ENCODE results near the gene KIF6. TPM values are rescaled to one million over a fixed set of nuclear protein-coding genes. Genes with fewer than 3 reads are reported as not detected.
"Not testable (repeated sequence)": the region's sequence is repeated elsewhere in the genome, so short reads cannot be mapped to it uniquely, and the experiment has no call there.

Gene KIF6
- total RNA-seq, 4 donors from 2014 or later, result 0.26 to 1.8 (median 1.6) TPM; not detected in 1

DNA sequence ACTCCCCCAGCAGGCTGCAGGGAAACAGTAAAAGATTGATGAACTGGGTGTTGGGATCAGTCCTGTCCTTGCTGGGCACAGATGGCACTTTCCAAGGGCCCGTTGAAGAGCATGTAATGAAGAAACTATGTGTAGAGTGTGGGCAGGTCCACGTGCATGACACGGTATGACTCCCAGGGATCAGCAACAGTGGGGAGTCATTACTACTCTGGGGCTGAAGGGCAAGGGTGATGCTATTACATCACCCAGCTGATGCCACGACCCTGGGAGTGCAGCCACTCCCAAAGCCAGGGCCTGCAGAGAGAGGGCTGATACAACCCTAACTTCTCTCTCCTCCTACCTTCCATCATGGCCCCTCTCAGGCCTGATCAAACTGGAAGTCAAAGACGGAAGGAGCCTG, 431.1 kb downstream of the KIF6 start:
- Histone ChIP-seq H3K9me3 (no peaks in the 10 kb centered on the region), H3K27me3 (no peaks in the 10 kb centered on the region), H3K4me3 (no peak overlapping the region), H3K4me1 (no peaks in the 10 kb centered on the region), H3K36me3 (no peaks in the 10 kb centered on the region), H3K27ac (no peak overlapping the region)
- intact Hi-C loops (cut with DNase I; ENCODE audit: low total_unique reads), result no loop called here
- TF ChIP-seq, protein P1, sequence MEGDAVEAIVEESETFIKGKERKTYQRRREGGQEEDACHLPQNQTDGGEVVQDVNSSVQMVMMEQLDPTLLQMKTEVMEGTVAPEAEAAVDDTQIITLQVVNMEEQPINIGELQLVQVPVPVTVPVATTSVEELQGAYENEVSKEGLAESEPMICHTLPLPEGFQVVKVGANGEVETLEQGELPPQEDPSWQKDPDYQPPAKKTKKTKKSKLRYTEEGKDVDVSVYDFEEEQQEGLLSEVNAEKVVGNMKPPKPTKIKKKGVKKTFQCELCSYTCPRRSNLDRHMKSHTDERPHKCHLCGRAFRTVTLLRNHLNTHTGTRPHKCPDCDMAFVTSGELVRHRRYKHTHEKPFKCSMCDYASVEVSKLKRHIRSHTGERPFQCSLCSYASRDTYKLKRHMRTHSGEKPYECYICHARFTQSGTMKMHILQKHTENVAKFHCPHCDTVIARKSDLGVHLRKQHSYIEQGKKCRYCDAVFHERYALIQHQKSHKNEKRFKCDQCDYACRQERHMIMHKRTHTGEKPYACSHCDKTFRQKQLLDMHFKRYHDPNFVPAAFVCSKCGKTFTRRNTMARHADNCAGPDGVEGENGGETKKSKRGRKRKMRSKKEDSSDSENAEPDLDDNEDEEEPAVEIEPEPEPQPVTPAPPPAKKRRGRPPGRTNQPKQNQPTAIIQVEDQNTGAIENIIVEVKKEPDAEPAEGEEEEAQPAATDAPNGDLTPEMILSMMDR (IDR thresholded peaks at IDR 0.05), result no peak
- no peak for TF ChIP-seq POLR2A (IDR thresholded peaks at IDR 0.05)
- no peak for DNase-seq

DNA sequence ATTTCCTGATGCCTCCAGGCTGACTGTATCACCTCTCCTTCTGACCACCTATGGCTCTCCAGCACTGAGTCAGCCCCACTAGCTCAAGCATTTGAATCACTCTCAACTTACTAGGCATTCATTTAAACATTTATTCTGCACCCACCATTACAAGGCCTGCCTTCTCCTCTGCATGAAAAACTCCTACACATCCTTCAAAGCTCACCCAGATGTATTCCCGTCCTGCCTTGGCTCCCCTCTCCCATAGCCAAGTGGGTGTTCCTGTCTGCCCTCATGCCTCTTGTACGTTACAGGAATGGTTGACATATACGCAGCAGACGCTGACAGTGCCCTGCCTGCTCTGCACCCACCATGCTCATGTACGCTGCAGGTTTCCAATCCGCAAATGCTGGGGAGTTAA, 432.6 kb downstream of the KIF6 start:
- H3K9me3 ChIP-seq, result no peaks in the 10 kb centered on the region
- no peak overlapping the region for H3K27ac ChIP-seq
- no peaks in the 10 kb centered on the region for H3K36me3 ChIP-seq
- H3K4me3 ChIP-seq, result no peak overlapping the region
- intact Hi-C loops (cut with DNase I; ENCODE audit: low total_unique reads), result no loop called here
- no peaks in the 10 kb centered on the region for H3K27me3 ChIP-seq
- no peak for DNase-seq
- TF ChIP-seq, protein P1 (IDR thresholded peaks at IDR 0.05), result no peak
- no peak for TF ChIP-seq POLR2A (IDR thresholded peaks at IDR 0.05)
- H3K4me1 ChIP-seq, result no peaks in the 10 kb centered on the region

DNA sequence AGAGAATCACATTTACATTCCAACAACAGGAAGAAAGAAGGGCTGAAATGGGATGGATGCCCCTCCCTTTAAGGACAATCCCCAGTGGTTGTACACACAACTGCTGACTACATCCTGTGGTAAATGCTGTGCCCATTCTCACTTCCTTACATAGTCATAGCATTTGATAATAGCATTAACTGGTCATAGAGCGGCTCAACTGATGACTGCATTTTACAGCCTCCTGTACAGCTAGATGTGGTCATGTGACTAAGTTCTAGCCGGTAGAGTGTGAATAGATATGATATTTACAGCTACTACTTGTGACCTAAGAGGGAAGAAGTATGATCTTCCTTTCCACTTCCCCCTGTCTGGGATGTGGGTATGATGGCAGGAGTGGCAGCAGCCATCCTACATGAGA, 435.7 kb downstream of the KIF6 start:
- H3K4me3 ChIP-seq, result no peak overlapping the region
- no peaks in the 10 kb centered on the region for H3K4me1 ChIP-seq
- no peaks in the 10 kb centered on the region for H3K36me3 ChIP-seq
- H3K27me3 ChIP-seq, result no peaks in the 10 kb centered on the region
- no peak for DNase-seq
- no peak overlapping the region for H3K27ac ChIP-seq
- no peak for TF ChIP-seq POLR2A (IDR thresholded peaks at IDR 0.05)
- TF ChIP-seq, protein P1 (IDR thresholded peaks at IDR 0.05), result no peak
- intact Hi-C loops (cut with DNase I; ENCODE audit: low total_unique reads), result no loop called here
- H3K9me3 ChIP-seq, result no peaks in the 10 kb centered on the region

DNA sequence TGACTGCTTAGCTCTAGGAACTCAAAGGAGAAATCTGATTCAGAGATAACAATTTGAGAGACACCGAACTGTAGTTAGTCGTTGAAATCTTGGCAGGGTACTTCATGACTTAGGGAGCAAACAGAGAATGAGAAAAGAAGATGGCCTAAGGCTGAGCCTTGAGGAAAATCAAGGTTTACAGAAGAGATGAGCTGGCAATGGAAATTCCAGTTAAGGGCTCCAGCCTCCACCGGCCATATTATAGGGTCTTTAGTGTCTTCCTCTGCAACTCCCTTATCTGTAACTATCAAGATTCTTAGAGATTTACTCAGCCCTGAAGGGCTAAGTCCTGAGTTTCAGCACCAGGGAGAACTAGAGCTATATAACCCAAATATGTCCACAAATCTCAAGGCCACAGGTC, 437.6 kb downstream of the KIF6 start:
- TF ChIP-seq, protein P1 (IDR thresholded peaks at IDR 0.05), result no peak
- no peak for TF ChIP-seq POLR2A (IDR thresholded peaks at IDR 0.05)
- intact Hi-C loops (cut with DNase I; ENCODE audit: low total_unique reads), result no loop called here
- H3K4me1 ChIP-seq, result no peaks in the 10 kb centered on the region

DNA sequence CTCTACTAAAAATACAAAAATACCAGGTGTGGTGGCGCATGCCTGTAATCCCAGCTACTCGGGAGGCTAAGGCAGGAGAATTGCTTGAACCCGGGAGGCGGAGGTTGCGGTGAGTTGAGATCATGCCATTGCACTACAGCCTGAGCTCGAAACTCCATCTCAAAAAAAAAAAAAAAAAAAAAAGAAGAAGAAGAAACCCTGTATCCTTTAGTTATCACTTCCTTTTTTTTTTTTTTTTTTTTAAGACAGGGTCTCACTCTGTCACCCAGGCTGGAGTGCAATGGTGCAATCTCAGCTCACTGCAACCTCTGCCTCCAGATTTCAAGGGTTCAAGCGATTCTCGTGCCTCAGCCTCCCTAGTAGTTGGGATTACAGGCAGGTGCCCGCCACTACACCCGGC, 438.6 kb downstream of the KIF6 start:
- H3K27me3 ChIP-seq; intact Hi-C loops (cut with DNase I; ENCODE audit: low total_unique reads); H3K27ac ChIP-seq; H3K4me3 ChIP-seq; H3K36me3 ChIP-seq; H3K9me3 ChIP-seq; DNase-seq; H3K4me1 ChIP-seq: not testable (repeated sequence)

More for the DNA sequence above, 437.6 kb downstream of the KIF6 start:
- Histone ChIP-seq H3K36me3 (no peaks in the 10 kb centered on the region), H3K27ac (no peak overlapping the region), H3K27me3 (no peaks in the 10 kb centered on the region), H3K9me3 (no peaks in the 10 kb centered on the region), H3K4me3 (no peak overlapping the region)
- DNase-seq, result no peak

DNA sequence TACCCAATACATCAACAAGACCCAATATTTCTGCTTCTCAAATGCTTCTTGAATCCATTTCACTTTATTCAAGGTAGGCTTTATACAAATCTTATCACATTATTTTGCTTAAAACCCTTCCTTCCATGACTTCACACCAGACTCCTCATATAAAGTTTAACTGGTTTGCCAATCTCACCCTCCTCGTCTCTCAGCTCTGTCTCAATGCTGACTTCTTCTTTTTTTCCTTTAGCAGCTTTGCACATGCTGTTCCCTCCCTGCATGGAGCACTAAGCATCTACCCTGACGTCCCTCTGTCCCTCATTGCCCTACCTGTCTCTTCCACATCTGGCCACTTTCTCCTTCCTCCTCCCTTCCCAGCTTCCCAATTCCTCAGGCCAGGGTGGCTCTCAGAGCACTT, 442.4 kb downstream of the KIF6 start:
- TF ChIP-seq POLR2A (IDR thresholded peaks at IDR 0.05), result no peak
- TF ChIP-seq, protein P1 (IDR thresholded peaks at IDR 0.05), result no peak
- DNase-seq, result no peak
- intact Hi-C loops (cut with DNase I; ENCODE audit: low total_unique reads), result no loop called here
- Histone ChIP-seq H3K27me3 (no peaks in the 10 kb centered on the region), H3K9me3 (no peaks in the 10 kb centered on the region), H3K4me3 (no peak overlapping the region), H3K36me3 (no peaks in the 10 kb centered on the region), H3K4me1 (no peaks in the 10 kb centered on the region), H3K27ac (no peak overlapping the region)

Data from uterus (tissue), 4 donors.